ENCODE measurements around the gene EIPR1. TPM values are rescaled to one million over a fixed set of nuclear protein-coding genes. Genes with fewer than 3 reads are reported as not detected.

The EIPR1 gene
- total and polyA plus RNA-seq, 10 of the 15 experiments (the other 5 are each of a cell fraction or from before 2014, with no cell fraction given) = 23.6 to 61.2 (median 42.2) TPM

DNA sequence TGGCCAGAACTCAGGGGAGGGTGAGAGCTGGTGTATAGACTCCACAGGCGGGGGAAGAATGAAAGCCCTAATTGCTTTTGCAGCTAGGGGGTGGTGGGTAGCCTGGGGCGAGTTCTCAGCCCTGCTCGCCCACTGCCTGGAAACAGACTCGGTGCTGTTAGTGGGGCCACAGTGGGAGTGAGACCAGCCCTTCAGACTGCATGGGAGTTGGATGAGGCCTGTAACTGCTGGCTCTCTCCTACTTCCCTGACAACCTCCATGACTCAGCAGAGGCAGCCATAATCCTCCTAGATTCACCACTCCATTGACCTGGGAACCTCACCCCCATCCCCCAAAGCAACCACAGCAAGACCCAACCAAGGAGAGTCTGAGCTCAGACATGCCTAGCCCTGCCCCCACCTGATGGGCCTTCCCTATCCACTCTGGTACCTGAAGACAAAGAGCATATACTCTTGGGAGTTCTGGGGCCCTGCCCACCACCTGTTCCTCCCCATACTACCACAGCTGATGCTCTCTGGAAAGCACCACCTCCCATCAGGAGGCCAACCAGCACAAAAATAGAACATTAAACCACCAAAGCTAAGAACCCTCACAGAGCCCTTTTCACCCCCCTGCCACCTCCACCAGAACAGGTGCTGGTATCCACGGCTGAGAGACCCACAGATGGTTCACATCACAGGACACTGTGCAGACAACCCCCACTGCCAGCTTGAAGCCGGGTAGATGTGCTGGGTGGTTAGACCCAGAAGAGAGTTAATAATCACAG, 226.3 kb downstream of the EIPR1 start (continued):
- TF ChIP-seq, protein P1, sequence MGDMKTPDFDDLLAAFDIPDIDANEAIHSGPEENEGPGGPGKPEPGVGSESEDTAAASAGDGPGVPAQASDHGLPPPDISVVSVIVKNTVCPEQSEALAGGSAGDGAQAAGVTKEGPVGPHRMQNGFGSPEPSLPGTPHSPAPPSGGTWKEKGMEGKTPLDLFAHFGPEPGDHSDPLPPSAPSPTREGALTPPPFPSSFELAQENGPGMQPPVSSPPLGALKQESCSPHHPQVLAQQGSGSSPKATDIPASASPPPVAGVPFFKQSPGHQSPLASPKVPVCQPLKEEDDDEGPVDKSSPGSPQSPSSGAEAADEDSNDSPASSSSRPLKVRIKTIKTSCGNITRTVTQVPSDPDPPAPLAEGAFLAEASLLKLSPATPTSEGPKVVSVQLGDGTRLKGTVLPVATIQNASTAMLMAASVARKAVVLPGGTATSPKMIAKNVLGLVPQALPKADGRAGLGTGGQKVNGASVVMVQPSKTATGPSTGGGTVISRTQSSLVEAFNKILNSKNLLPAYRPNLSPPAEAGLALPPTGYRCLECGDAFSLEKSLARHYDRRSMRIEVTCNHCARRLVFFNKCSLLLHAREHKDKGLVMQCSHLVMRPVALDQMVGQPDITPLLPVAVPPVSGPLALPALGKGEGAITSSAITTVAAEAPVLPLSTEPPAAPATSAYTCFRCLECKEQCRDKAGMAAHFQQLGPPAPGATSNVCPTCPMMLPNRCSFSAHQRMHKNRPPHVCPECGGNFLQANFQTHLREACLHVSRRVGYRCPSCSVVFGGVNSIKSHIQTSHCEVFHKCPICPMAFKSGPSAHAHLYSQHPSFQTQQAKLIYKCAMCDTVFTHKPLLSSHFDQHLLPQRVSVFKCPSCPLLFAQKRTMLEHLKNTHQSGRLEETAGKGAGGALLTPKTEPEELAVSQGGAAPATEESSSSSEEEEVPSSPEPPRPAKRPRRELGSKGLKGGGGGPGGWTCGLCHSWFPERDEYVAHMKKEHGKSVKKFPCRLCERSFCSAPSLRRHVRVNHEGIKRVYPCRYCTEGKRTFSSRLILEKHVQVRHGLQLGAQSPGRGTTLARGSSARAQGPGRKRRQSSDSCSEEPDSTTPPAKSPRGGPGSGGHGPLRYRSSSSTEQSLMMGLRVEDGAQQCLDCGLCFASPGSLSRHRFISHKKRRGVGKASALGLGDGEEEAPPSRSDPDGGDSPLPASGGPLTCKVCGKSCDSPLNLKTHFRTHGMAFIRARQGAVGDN (IDR thresholded peaks at IDR 0.05) = peak; percentile 48; the same call in 1 of the 2 replicates
- TF ChIP-seq IKZF1 (conservative IDR thresholded peaks at IDR 0.05) = peak; percentile 57
- TF ChIP-seq KAT2A (conservative IDR thresholded peaks at IDR 0.05; ENCODE audit: control insufficient read depth, low read depth, low read length) = no peak
- no peak for TF ChIP-seq E2F4 (IDR thresholded peaks at IDR 0.05; ENCODE audit: low read depth, low read length)
- no peak for TF ChIP-seq CHD1 (IDR thresholded peaks at IDR 0.05; ENCODE audit: low read depth, low read length)
- TF ChIP-seq BHLHE40 (IDR thresholded peaks at IDR 0.05; ENCODE audit: borderline replicate concordance in 1 of 2, low read depth in 2 of 2, low read length in 1 of 2) = peak in 1 of 2 experiments; percentile 18; a peak in 1 of 4 replicates
- no peak for TF ChIP-seq SREBF2 (IDR thresholded peaks at IDR 0.05; ENCODE audit: low read length)
- 0 out of 3 replicates have a peak, but pooled peaks have one; percentile 24 for TF ChIP-seq POU2F2 (IDR thresholded peaks at IDR 0.05; ENCODE audit: borderline replicate concordance, low read depth, low read length)
- TF ChIP-seq, protein P2, sequence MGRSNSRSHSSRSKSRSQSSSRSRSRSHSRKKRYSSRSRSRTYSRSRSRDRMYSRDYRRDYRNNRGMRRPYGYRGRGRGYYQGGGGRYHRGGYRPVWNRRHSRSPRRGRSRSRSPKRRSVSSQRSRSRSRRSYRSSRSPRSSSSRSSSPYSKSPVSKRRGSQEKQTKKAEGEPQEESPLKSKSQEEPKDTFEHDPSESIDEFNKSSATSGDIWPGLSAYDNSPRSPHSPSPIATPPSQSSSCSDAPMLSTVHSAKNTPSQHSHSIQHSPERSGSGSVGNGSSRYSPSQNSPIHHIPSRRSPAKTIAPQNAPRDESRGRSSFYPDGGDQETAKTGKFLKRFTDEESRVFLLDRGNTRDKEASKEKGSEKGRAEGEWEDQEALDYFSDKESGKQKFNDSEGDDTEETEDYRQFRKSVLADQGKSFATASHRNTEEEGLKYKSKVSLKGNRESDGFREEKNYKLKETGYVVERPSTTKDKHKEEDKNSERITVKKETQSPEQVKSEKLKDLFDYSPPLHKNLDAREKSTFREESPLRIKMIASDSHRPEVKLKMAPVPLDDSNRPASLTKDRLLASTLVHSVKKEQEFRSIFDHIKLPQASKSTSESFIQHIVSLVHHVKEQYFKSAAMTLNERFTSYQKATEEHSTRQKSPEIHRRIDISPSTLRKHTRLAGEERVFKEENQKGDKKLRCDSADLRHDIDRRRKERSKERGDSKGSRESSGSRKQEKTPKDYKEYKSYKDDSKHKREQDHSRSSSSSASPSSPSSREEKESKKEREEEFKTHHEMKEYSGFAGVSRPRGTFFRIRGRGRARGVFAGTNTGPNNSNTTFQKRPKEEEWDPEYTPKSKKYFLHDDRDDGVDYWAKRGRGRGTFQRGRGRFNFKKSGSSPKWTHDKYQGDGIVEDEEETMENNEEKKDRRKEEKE (IDR thresholded peaks at IDR 0.05) = no peak
- TF ChIP-seq CUX1 (IDR thresholded peaks at IDR 0.05; ENCODE audit: insufficient replicate concordance, low read depth, low read length) = no peak
- no peak for TF ChIP-seq CTCF (IDR thresholded peaks at IDR 0.05 in 2 of 3, conservative IDR thresholded peaks at IDR 0.05 in 1 of 3; ENCODE audit: control insufficient read depth in 2 of 3, extremely low read depth in 1 of 3, insufficient read depth in 1 of 3, low read depth in 3 of 3, low read length in 3 of 3)
- no peak for TF ChIP-seq GATAD2B (conservative IDR thresholded peaks at IDR 0.05; ENCODE audit: low read depth)
